HG02970 (cell line): Measurements from ENCODE around the gene ZMIZ2.

Experiments
- ATAC-seq: cut with Tn5 transposase; IDR thresholded peaks from one replicate; pipeline ENCODE4 v1.9.1; 2021; ENCODE audit warnings: mild to moderate bottlenecking, moderate library complexity, moderate number of reproducible peaks; ENCODE audit not compliant: unreplicated experiment, low FRiP score

The ZMIZ2 gene

DNA sequence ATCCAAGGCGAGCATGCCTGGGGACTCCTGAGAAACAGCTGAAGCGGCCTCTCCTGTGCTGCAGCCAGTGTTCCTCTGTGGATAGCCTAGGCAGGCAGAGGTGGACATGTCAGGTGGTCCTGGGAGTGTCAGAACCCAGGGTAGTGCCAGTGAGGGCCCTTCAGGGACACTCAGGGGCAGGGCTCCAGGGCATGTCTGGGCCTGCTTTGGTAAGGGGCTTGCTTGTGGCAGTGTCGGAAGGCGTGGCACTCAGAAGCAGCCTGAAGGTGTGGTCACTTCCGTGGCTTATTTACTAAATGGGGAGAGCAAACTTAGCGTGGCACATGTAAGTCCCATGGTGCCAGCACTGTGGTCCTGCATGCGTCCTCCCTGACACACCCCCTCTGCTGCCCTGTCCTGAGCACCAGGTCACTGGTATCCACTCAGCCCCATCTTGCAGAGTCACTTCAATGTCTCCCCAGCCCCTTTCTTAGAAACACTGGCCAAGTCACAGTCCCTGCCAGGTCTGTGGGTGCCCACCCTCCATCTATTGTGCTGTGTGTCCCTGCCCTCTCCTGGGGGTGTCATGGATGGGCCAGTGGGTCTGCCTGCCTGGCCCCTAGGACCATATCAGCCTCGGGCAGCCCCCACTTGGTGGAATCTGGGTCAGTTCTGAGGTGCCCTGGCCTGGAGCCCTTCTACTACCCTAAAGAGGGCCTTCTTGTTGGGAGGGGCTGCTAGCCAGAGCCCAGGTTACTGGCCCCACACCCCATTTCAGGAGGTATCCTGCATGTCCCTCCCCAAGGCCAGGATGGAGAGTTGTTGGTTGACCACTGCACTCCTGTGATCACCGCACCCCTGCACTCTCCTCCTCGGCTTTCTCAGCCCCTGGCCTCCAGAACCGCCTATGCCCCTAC, 6.4 kb downstream of the ZMIZ2 start:
- ATAC-seq: no peak

- ATAC-seq: no peak
These were observed 7.3 kb downstream of the ZMIZ2 start for GRCh38 chr7:44755698-44756627.

GRCh38 chr7:44756904-44757303, 8.3 kb downstream of the ZMIZ2 start:
- ATAC-seq: no peak

DNA sequence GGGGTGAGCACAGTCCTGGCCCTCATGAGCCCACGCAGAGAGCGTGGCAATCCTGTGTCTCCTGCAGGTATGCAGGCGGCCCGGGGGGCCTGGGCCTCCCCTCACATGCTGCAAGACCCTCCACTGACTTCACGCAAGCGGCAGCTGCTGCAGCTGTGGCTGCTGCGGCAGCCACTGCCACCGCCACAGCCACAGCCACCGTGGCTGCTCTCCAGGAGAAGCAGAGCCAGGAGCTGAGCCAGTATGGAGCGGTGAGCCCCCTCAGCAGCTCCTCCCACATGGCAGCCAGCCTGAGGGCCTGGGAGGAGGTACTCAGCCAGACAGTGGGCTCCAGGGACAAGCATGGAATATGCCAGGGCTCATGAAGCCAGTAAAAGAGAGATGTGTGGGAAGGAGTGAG, 8.7 kb downstream of the ZMIZ2 start:
- no peak for ATAC-seq

DNA sequence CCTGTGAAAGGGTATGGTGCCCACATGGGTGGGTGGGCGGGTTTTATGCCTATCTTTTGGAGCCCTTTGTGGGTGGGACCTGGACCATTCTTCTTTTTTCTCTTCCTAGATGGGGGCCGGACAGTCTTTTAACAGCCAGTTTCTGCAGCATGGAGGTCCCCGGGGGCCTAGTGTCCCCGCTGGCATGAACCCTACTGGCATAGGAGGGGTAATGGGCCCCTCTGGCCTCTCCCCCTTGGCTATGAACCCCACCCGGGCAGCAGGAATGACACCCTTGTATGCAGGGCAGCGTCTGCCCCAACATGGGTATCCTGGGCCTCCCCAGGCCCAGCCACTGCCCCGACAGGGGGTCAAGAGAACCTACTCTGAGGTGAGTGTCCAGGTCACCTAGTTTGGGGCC, 9.1 kb downstream of the ZMIZ2 start:
- no peak for ATAC-seq

GRCh38 chr7:44759246-44759645, 10.6 kb downstream of the ZMIZ2 start:
- ATAC-seq: no peak

- ATAC-seq: no peak
These were observed 11.5 kb downstream of the ZMIZ2 start for GRCh38 chr7:44760034-44760580.

- ATAC-seq: no peak
These were observed 12.8 kb downstream of the ZMIZ2 start for GRCh38 chr7:44761207-44762161.

DNA sequence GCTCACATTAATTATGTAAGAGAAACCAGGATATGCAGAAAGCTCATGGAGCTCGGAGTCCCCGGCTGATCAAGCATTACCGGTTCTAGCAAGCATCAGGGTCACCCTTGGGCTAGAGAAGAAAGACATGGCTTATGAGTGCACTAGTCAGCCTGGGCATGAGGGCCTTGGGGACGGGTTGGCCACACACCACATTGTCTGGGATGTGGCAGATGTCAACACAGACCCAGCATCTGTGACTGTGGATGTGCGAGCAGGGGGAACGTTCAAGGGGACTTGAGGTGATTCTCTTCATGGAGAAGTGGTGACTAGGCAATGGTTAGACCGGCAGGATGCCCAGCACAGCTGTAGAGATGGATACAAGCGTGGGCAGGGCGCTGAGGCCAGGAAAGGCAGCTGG, 13.7 kb downstream of the ZMIZ2 start:
- no peak for ATAC-seq

GRCh38 chr7:44762726-44763522, 14.3 kb downstream of the ZMIZ2 start:
- ATAC-seq: no peak

- ATAC-seq: no peak
These were observed 15.4 kb downstream of the ZMIZ2 start for GRCh38 chr7:44764081-44764480.

DNA sequence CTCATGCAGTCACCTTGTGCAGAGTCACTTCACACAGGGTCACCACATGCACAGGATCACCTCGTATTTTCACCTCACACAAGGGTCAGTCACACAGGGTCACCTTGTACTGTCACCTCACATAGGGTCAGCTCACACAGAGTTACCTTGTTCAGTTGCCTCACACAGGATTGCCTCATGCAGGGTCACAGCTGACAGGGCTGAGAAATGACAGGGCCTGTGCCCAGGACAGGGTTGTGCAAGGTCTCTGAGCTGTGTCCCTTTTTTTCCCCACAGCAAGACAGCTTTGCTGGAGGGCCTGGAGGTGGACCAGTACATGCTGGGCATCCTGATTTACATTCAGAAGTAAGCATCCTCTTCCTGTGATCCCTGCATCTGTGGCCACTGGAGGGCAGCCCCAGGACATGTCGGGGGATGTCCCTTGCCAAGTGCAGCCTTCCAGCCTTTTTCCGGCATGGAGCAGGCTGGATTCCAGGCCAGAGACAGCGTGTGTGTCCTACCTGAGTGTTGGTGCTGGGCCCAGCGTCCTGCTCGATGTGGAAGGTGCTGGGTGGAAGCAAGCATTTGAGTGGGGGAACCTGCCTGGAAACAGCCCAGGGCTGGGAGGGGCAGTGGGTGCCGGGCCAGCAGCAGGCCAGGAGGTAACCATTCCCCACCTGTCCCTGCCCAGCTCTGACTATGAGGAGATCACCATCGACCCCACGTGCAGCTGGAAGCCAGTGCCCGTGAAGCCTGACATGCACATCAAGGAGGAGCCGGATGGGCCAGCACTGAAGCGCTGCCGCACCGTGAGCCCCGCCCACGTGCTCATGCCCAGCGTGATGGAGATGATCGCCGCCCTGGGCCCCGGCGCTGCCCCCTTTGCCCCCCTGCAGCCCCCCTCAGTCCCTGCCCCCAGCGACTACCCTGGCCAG, 16.3 kb downstream of the ZMIZ2 start:
- ATAC-seq: no peak

- ATAC-seq: no peak
These were observed 17.1 kb downstream of the ZMIZ2 start for GRCh38 chr7:44765579-44766415.

DNA sequence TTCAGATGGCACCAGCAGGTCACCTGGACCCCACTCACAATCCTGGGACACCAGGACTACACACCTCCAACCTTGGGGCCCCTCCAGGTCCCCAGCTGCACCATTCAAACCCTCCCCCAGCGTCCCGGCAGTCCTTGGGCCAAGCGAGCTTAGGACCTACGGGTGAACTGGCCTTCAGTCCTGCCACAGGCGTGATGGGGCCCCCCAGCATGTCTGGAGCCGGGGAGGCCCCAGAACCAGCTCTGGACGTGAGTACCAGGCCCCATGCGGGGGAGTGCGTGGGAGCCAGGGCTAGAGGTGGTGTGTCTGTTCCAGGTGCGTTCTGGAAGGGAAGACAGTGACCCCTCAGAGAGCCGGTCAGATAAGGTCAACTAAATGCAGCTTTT, 17.8 kb downstream of the ZMIZ2 start:
- ATAC-seq: no peak

DNA sequence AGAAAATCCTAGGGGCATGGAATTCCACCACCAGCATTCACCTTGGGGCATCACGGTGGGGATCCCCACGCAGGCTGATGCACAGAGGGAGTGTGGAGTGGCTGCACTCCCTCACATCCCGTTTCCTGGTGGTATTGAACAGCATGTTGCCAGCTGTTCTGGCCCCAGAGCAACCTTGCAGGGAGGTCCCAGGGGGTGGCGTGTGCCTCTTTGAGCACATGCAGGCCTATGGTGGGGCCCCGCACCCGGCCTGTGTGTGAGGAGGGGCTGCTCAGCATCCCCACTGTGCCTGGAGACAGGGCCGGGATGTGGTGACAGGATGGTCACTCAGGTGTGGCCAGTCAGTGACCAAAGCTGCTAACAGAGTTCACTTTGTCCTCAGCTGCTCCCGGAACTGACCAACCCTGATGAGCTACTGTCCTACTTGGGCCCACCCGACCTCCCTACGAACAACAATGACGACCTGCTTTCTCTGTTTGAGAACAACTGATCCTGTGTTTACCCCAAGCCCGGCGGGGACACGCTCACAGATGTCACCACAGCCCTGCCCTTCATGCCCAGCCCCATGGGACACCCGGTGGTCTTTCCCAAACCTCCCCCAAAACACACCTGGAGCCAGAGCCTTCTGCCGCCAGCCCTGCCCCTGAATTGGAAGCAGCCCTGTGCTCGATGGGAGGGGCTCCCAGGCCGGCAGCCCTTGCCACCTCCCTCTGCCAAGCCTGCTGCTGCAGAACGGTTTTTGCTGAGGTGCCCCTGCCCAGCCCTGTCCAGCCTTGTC, 18.7 kb downstream of the ZMIZ2 start:
- no peak for ATAC-seq

GRCh38 chr7:44767912-44768627, 19.4 kb downstream of the ZMIZ2 start:
- ATAC-seq: no peak
